Activated CD4-positive, alpha-beta T cell treated with anti-CD3 and anti-CD28 coated beads for 4 hours (primary cell): ENCODE measurements around the gene CHRNB1.

Source experiments
- DNase-seq, 2 donors: peaks; one replicate each; pipeline ENCODE4 v3.0.0-alpha.2; 2020

The CHRNB1 gene

DNA sequence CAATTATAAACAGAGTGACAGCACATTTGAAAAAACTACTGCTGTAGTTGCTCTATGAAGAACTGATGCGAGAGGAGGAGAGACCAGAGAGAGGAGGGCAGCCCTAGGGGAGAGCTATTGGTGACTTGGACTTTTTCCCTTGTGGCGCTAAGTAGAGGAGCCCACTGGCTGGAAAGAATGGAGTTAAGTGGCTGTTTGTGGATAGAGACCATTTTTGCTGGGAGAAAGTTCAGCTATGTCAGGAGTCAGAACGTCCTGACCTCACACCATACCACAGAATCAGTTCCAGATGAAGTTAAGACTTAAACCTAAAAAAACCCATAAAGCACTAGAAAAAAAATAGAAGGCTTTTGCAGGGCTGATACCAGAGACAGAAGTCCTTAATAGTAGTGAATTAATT, 41.3 kb downstream of the CHRNB1 start:
- no peak for DNase-seq

DNA sequence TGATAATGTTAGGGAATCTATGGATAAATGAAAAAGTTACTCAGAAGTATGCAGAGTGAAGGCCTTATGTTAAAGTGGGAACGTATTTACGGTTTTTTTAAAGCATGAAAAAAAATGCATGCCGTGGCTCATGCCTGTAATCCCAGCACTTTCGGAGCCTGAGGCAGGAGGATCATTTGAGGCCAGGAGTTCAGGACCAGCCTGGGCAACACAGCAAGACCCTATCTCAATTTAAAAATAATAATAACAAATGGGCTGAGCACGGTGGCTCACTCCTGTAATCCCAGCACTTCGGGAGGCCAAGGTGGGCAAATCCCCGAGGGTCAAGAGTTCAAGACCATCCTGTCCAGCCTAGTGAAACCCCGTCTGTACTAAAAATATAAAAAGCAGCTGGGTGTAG, 45.3 kb downstream of the CHRNB1 start:
- no peak for DNase-seq

DNA sequence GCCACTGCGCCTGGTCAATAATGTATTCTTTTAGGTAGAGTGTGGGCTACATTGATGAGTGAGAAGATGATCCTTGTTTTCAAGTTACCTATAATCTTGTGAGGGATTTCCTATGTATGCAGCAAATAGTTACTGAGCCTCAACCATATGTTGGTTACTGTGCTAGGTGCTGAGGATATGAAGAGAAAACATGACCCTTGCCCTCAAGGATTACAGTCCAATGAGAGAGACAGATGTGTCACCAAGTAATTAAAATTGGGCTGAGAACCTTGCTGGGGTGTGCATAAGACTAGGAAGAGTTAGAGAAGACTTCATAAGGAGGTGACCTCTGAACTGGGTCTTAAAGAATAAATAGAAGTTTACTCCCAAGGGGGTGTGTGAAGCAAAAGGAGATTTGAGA, 46.7 kb downstream of the CHRNB1 start:
- no peak for DNase-seq

DNA sequence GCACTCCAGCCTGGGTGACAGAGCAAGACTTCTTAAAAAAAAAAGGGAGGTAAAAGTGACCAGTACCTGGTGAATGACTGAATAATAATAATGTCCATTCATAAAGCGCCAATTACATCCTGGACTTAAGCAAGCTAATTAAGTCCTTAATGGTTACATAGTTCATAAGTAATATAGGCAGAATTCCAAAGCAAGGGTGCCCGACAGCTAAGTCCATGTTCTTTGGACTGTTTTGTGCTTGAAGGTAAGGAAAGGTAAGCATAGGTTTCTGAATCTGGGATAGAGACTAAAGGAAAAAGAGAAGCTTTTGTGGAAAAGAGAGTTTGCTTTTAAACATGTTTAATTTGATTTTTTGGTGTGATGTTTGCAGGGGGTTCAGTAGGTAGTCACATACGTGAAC, 49.1 kb downstream of the CHRNB1 start:
- DNase-seq = no peak

DNA sequence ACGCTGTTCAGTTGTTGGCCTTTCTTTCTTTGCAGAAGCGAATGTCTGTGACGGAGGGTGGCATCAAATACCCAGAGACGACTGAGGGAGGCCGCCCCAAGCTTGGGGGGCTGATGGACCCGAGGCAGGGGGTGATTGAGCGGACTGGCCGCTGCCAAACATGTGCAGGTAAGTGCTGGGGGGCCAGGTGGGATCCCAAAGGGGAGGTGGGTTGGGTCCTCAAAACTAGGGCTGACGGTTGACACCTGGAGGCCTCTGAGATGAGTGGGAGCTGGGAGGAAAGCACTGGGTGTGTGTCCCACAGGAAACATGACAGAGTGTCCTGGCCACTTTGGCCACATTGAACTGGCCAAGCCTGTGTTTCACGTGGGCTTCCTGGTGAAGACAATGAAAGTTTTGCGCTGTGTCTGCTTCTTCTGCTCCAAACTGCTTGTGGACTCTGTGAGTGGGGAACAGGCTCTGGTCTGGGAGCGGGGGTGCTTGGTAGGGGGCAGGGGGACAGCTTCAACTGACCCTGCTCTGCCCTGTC, 51.1 kb downstream of the CHRNB1 start:
- DNase-seq = no peak

DNA sequence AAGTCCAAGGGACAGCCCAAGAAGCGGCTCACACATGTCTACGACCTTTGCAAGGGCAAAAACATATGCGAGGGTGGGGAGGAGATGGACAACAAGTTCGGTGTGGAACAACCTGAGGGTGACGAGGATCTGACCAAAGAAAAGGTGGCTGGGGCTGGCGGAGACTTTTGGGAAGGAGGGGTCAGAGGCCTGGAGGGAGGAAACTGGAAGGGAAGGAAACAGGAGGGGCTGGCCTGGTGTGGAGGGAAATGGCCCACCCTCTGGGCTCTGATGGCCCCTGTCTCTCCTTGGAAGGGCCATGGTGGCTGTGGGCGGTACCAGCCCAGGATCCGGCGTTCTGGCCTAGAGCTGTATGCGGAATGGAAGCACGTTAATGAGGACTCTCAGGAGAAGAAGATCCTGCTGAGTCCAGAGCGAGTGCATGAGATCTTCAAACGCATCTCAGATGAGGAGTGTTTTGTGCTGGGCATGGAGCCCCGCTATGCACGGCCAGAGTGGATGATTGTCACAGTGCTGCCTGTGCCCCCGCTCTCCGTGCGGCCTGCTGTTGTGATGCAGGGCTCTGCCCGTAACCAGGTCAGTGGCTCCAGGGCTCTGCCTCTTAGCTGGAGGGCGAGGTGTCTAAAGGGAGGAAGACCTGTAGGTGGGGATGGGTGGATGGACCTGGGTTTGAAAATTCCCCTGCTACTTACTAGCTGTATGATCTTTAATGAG, 51.8 kb downstream of the CHRNB1 start:
- DNase-seq = no peak

DNA sequence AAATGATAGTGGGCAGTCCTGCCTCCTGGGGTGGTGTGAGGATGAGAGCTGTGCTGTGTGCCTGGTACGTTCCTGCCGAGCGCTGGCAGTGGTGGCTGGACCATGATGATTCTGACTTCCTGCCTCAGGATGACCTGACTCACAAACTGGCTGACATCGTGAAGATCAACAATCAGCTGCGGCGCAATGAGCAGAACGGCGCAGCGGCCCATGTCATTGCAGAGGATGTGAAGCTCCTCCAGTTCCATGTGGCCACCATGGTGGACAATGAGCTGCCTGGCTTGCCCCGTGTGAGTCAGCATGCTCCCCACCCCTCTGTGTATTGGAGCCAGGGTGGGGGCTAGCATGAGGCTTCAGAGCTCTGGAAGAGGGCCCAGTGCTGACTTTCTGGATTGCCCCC, 52.4 kb downstream of the CHRNB1 start:
- DNase-seq = no peak

DNA sequence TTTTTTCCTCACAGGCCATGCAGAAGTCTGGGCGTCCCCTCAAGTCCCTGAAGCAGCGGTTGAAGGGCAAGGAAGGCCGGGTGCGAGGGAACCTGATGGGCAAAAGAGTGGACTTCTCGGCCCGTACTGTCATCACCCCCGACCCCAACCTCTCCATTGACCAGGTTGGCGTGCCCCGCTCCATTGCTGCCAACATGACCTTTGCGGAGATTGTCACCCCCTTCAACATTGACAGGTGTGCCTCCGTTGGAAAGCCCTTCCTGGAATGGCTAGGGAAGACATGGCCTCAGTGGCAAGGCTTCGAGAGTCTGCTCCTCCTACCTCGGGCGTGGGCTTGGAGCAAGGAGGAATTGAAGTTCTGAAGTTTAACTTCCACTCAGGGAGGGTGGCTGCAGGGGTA, 52.8 kb downstream of the CHRNB1 start:
- DNase-seq = no peak

DNA sequence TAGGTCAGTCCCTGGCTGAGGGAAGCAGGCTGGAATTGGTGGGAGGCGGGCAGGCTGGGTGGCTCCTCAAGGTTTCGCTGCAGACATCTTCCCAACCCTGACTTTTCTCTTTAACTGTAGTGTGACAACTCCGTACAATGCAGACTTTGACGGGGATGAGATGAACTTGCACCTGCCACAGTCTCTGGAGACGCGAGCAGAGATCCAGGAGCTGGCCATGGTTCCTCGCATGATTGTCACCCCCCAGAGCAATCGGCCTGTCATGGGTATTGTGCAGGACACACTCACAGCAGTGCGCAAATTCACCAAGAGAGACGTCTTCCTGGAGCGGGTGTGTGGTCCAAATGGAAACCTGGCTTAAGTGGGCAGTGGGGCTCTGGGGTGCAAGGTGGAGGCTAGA, 54.3 kb downstream of the CHRNB1 start:
- DNase-seq = no peak

DNA sequence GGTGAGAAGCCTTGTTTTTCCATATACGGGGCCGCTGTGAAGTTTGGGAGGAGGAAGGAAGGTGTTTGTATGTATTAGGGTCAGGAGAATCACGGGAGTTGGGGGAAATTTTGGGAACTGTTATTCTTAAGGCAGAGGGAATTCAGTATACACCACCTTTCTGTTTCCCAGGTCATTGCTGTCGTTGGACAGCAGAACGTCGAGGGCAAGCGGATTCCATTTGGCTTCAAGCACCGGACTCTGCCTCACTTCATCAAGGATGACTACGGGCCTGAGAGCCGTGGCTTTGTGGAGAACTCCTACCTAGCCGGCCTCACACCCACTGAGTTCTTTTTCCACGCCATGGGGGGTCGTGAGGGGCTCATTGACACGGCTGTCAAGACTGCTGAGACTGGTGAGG, 56.9 kb downstream of the CHRNB1 start:
- DNase-seq = no peak

DNA sequence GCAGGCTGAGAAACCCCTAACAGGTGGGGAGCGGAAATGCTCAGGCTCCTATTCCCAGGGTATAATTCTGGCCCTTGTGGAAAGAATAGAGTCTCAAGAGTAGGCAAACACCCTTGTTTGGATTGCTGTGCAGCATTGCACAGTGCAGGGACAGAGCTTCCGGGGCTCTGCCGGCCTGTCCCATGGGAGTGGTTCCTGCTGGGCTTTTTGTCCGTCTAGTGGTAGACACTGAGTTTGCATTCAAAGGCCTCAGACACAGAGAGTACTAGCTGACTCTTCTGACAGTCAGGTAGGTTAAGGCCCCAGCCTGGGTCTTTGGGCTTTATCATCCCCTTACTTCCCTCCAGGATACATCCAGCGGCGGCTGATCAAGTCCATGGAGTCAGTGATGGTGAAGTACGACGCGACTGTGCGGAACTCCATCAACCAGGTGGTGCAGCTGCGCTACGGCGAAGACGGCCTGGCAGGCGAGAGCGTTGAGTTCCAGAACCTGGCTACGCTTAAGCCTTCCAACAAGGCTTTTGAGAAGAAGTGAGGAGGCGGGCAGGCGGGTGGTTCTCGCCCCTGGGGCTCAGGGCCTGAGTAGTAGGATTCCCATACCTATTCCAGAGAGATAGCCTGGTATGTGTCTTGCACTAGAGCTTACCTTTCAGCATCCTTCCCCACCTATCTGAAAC, 57.4 kb downstream of the CHRNB1 start:
- no peak for DNase-seq

DNA sequence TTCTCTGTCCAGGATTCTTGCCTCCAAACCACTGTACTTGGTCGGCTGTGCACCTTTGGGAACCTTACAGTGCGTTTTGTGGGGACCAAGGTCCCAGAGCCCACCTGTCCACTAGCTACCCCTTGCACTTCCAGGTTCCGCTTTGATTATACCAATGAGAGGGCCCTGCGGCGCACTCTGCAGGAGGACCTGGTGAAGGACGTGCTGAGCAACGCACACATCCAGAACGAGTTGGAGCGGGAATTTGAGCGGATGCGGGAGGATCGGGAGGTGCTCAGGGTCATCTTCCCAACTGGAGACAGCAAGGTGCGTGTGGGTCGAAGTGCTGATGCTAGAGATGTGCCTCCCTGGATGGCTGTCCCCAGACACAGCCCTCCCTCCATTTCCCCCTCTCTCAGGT, 58.1 kb downstream of the CHRNB1 start:
- no peak for DNase-seq

DNA sequence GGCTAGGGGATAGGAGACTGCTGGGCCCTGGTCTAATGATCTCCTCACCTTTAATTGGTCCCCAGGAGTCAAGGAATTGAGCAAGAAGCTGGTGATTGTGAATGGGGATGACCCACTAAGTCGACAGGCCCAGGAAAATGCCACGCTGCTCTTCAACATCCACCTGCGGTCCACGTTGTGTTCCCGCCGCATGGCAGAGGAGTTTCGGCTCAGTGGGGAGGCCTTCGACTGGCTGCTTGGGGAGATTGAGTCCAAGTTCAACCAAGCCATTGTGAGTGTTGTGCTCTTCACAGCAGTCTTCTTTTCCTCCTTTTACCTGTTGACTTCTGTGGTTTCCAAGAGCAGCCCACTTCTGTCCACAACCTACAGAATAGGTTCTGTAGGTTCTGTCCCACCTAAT, 58.7 kb downstream of the CHRNB1 start:
- no peak for DNase-seq
